Stimulated activated naive CD8-positive, alpha-beta T cell treated with anti-CD3 and anti-CD28 coated beads, Interleukin-15, Interleukin-2, amounts not matched to agents 100 U/mL and 50 U/mL, for 24 hours (primary cell): ENCODE data around the gene DYNLL2.
"Not testable (repeated sequence)": the region's sequence is repeated elsewhere in the genome, so short reads cannot be mapped to it uniquely, and the experiment has no call there.

Experiments
- ATAC-seq: fragments of 150-1000 bp; cut with Tn5 transposase; one replicate; pipeline ENCODE4 v1.10.0; 2021
- DNase-seq: peaks from one replicate; pipeline ENCODE4 v3.0.0; 2021

The DYNLL2 gene

DNA sequence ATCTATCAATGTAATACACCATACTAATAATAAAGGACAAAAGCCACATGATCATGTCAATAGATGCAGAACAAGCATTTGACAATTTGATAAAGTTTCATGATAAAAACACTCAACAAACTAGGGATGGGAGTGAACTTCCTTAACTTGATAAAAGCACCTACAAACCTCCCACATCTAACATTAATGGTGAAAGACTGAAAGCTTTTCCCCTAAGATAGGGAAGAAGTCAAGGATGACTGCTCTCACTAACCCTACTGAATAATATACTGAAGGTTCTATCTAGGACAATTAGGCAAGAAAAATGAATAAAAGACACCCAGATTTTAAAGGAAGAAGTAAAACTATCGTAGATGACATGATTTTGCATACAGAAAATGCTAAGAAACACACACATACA, 10.4 kb upstream of the DYNLL2 start:
- no peak for ATAC-seq
- no peak for DNase-seq

DNA sequence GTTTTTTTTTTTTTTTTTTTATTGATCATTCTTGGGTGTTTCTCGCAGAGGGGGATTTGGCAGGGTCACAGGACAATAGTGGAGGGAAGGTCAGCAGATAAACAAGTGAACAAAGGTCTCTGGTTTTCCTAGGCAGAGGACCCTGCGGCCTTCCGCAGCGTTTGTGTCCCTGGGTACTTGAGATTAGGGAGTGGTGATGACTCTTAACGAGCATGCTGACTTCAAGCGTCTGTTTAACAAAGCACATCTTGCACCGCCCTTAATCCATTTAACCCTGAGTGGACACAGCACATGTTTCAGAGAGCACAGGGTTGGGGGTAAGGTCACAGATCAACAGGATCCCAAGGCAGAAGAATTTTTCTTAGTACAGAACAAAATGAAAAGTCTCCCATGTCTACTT, 10.0 kb upstream of the DYNLL2 start:
- ATAC-seq, DNase-seq: not testable (repeated sequence)

DNA sequence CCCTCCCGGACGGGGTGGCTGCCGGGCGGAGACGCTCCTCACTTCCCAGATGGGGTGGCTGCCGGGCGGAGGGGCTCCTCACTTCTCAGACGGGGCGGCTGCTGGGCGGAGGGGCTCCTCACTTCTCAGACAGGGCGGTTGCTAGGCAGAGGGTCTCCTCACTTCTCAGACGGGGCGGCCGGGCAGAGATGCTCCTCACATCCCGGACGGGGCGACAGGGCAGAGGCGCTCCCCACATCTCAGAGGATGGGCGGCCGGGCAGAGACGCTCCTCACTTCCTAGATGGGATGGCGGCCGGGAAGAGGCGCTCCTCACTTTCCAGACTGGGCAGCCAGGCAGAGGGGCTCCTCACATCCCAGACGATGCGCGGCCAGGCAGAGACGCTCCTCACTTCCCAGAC, 8.8 kb upstream of the DYNLL2 start:
- not testable (repeated sequence) for ATAC-seq, DNase-seq

DNA sequence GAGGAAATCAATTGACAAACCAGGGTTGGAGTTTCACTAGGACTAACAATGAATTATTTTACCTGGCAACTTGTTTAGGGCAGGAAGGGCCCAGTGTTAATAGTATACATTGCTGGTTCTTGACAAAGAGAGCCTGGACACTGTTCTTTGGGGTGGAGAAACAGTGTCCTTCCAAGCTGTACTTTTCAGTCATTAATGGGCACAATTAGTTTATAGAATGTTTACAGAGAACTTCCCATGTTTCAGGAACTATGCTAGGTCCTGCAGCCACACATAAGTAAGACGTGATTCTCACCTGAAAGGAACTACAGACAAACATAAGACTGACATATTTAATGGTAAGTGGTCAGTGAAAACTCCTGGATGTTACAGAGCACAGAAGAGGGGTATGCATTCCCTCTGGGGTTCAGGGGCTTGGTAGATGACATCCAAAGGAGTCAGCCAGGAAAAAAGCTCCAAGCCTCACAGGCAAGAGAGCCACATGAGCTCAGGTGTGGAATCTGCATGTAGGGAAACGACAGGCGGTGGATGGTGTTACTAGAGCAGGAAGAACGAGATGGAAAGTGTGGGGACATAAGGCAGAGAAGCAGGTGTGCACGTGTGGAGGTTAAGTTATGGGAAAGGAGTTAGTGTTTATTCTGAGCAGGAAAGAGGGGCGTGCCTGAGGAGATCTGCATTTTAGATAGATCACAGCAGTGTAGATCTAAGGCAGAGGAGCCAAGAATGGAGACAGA, 3.8 kb upstream of the DYNLL2 start:
- no peak for ATAC-seq
- no peak for DNase-seq

DNA sequence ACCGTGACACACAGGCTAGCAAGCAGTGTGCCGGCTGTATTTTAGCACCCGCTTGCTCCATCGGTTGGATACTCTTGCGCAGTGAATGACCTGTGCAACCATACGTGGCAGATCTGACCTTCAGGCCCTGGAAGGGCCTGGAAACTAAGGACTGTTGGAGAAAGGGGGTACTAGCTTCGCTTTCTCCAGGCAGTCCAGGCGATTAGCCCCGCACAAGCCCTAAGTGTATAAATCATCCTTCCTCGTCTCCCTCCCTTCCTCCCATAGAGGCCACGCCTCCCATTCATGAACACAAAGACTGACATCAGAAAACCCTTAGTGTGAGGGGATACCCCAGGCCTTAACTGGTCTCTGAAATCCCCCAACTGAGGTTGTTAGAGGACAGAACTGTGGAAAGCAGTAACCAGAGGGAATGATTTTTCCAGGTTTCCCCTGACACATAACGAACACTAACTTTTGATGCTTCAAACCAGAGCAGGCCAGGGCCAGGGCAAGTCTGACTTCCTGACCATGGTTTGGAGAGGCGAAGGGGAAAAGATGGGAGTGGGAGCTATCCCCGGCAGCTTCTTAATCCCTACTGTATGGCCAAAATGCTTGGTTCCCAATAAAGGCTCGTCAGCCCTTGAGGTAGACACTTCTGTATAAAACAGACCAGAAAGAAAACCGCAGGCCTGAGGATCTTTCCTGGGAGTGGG, 1.4 kb upstream of the DYNLL2 start:
- DNase-seq: no peak
- ATAC-seq: no peak

DNA sequence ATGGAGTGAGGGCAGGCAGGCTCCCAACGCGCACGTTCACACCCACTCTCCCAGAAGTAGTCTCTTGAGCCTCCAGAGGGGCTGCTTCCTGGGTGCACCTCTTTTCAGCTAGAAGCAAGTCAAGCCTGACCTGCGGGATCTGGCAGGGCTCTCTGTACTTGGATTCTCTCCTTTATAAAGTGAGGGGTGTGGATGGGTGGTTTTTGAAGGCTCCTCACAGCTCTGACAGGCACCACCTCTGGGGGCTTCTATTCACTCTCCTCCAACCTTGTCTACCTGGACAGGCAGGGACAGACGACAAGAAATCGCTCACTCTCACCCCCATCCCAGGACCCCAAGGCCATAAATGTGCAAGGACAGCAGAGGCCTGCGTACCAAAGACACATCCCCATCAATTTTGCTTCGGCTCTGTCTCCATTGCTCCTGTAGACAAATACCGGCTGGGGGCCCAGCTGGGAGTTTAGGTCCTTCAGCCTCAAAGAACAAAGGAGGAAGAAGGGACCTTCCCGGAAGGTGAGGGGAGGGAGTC, 814 bp upstream of the DYNLL2 start:
- ATAC-seq (no peak), DNase-seq (no peak)

DNA sequence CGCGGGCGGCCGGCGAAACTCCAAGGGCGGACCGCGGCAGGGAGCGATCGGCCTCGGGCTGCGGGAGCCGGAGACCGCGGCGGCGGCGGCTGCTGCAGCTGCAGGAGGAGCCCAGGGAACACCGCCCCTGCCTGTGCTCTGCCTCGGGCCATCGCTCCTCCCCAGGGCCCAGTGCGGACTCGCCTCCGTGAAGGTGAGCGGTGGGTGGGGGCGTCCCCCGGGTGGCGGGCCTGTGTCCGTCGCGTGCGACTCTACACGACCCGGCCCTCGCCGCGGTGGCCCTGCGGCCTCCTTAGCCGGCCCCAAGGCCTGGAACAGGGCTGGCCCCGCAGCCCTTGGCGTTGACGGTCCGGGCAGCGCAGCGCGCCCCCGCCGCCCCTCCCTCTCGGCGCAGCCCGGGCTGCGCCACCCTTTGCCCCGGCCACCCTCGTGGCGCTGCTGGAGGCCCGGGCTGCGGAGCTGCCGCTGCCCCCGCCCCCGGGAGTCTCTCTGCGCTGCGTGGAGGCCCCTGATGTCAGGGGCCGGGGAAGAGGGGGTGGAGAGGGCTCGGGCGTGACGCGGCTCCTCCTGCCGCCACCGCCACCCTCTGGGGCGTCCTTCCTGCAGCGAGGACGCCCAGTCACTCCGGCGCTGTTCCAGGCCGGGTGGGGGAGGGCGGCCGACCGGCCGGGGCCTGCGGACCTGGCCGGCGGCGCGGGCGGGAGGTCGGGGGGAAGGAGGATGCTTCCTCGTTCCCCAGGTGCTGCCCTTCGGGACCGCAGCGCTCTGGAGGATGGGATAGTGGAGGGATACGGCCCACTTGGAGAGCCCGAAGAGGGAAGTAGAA, 485 bp downstream of the DYNLL2 start:
- peak; percentile 62 for ATAC-seq

DNA sequence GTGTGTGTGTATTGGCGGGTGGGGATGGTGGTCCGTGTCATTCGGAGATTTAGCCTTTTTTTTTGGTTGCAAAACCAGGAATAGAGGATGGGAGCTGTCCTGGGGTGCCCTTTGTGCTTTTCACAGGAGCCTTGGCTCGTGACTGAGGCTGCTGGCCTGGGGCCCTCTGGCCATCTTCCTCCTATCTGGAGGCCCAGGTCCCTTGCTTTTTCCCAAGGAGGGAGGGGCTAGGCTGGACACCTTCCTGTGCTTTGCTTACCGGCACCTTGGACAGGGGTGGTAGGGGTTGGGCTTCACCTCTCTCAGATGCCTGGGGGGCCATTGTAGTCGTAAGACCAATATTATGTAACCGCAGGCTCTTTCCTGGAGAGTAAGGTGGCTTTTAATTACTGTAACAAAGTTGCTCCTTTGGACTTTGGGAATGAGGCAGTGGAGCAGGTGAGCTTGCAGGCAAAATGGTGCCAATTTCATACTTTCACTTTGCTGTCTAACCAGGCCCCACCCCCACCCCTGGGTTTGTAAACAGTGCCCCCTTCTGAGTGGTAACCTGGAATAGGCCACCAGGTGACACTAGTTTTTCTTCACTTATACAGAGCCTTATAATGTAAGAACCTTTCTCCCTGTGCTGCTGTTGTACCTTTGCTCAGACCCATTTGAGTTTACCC, 1.2 kb downstream of the DYNLL2 start:
- ATAC-seq (no peak), DNase-seq (peak; percentile 41)

More for the DNA sequence above, 485 bp downstream of the DYNLL2 start:
- peak; percentile 73 for DNase-seq

DNA sequence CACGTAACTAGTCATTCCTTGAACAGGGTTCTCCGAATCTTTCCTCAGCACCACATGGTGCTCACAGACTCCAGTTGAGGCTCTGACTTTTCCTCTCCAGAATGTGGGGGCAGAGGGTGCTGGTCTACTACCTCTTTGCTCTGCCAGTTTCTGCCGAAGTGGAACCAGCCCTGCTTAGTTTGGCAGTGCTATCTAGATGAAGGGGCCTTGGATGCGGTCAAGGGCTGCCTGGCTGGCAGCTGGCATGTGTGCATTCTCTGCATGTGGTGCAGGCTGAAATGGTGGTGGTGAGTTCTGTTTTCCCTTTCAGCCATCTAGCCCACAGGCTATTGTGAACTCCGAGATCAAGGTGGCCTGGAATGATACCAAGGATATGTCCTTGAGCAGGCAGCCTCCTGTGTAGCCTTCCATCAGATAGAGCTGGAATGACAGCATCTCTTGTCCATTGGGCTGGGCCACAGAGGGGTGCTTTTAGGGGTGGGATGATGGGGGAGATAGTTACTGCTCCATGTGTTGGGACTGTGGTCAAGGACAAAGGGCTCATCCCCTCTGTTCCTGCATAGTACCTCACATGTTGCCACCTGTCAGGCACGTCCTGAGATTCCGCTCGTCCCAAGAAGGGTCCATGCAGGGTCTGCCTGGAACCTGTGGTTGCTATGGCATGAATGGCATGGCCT, 2.0 kb downstream of the DYNLL2 start:
- ATAC-seq (no peak), DNase-seq (no peak)

DNA sequence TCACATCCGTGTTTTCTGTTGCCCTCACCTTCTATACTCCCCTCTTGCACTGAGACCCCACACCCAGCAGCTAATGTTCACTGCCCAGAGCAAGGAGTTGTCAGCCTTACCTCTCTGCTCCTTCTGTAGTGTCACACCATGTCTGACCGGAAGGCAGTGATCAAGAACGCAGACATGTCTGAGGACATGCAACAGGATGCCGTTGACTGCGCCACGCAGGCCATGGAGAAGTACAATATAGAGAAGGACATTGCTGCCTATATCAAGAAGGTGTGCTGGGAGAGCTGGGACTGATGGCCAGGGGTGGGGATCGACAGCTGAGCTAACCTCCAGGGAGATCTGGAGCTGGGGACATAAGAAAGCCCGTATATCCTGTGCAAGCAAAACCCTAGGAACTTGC, 3.7 kb downstream of the DYNLL2 start:
- no peak for DNase-seq
- no peak for ATAC-seq

DNA sequence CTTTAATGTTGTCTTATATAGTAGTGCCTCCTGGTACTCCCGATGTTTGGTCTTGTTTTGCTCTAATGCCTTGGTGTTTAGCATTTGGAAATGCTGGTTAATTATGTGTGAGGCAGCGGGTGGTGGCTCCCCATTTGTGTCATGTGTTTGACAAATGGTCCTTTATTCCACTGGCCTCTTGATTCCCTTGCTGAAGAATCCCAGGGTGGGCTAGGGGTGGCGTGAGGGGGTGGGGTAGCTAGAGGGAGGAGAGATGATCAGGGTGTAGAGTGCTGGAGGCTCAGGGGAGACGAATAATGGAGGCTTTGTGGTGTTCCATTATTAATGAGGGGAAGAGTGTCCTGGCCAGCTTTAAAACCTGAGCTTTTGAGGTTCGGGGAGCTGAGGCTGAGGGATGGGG, 5.4 kb downstream of the DYNLL2 start:
- ATAC-seq (no peak), DNase-seq (no peak)

DNA sequence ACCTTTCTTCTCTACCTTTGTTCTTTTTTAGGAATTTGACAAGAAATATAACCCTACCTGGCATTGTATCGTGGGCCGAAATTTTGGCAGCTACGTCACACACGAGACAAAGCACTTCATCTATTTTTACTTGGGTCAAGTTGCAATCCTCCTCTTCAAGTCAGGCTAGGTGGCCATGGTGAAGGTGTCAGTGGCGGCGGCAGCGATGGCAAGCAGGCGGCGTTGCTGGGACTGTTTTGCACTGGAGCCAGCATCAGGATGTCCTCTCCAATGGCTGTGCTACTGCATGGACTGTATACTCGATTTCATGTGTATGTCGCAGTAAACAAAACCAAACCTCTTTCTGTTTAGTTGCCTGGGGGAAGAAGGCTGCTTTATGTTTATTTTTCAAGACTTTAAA, 5.9 kb downstream of the DYNLL2 start:
- ATAC-seq: no peak
- no peak for DNase-seq

DNA sequence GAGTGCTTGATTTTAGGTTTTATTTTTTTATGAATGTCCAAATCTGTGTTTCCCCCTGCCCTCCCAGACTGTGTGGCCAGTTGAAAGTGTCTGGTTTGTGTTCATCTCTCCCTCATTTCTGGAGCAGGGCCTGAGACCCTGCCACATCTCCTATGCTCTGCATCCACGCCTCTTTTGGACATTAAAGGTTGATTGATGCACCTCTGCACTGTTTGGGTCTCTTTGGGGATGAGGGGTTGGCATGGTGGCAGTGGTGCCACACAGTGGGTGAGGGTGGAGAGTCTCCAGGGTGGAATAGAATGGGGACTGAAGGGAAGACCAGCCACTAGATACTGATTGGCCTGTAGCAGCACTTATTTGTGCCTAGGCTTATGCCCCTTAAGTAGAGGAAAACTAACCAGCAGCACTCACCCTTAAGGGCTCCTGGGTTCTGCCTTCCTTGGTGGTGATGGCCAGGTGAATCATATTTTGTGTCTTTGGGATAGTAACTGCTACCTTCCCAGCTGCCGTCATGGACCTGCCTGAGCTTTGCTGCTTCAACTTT, 7.9 kb downstream of the DYNLL2 start:
- DNase-seq: no peak
- ATAC-seq: no peak

DNA sequence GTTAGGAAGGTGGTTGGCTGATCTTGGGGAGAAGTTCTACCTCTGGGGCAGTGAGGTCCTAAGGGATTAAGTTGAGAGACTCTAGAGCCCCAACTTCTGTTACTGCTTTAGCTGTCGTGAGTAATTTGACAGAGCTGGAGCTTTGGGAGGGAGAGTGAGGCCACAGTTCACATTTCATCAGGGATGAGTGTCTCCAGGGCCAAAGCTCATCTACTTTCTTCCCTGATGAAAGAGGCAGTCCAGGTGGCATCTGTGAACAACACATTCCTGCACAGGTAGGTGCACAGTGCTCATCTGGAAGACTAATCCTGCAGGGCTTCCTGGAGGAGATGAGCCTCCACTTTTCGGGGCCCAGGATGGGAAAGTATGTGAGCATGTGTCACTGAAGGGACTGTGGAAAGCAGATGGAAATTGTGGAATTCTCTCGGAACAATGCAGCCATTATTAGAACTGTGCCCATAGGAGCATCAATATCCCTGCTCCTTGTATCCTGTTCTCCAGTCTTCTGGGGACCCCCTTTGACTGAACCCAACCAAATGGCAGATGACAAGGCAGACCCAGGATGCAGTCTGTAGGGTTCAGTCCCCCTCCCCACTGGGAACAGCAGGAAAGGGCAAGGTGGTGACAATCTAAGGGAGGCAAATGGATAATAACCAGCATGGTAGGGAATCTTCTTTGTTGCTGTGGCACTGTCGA, 9.0 kb downstream of the DYNLL2 start:
- DNase-seq (no peak), ATAC-seq (no peak)

DNA sequence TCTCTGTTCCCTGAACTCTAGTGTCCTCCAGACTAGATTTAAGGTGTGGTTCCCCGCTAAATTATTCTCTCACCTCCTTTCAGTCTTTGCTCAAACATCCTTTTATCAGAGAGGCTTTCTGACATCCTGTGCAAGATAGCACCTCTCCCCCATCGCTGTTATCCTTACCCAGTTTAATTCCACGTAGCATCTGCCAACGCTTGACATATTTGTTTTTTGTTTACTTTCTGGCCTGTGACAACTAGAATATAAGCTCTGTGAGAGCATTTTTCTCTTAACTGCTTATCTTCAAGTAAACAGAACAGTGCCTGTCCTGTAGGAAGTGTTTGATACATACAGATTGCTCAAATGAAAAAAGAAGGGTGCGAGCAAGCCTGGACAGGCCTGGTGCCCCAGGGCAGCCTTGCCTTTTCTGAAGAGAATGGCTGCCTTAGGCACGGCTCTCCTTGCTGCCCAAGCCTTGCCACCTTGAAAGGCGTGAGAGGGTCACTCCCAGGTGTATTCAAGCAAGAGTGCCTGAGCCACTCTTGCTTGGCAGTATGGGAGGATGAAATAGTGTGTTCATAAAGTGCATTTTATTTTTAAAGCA, 9.7 kb downstream of the DYNLL2 start:
- DNase-seq: no peak
- no peak for ATAC-seq

DNA sequence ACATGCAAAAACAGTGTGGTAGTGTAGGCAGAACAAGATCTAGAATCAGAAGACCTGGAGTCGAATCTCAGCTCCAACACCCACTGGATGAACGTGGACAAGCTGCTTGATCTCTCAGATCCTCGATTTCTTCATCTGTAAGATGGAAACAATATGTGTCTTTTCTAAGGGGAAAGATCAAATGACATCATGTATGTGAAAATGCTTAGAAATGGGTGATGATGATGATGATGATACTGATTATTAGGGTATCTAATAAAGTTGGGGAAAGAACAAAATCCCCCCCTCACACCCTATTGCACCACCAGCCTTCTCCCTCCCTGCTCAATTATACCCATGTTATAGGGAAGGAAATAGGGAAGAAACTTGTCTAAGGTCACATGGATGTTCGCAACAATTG, 10.9 kb downstream of the DYNLL2 start:
- ATAC-seq (no peak), DNase-seq (no peak)

DNA sequence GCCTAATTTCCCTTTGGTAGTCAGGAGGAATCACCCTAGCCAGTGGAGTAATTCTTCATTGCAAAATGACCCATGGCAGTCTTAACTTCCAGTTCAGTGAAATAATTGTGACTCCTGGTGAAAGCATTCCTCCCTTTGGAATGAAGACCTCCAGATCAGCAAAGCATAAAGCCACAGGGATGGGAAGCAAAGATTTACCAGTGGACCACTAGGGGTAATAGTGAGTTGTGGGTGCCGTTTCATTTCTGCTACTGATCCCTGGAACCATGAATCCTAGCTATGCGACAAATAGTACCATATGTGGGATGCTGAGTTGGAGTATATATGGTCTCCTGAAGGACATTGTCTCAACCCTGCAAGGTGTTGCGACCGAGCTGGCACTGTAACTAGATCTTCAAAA, 13.7 kb downstream of the DYNLL2 start:
- DNase-seq (no peak), ATAC-seq (no peak)

DNA sequence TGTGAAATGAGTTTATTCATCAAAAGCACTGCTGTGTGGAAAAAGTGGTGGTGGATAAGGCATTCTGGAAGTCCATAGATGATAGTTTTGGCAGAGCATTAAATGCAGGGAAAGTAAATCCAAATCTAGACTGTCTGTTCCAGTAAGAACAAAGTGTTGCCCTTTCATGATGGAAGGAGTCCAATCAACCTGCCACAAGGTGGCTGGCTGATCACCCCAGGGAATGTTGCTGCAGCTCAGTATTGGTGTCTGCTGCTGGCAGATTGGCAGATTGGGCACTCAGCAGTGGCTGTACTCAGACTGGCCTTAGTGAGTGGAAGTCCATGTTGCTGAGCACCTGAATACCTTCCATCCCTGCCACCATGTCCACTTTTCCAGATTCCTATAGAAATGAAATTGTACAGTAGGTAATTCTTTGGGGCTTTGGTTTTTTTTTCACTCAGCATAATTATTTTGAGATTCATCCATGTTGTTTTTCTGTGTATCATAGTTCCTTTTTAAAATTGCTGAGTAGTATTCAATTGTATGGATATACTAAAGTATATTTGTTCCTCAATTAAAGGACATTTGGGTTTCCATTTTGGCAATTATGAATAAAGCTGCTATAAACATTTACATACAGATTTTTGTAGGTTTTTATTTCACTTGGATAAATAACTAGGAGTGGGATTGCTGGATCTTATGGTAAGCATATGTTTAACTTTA, 14.3 kb downstream of the DYNLL2 start:
- ATAC-seq: no peak

DNA sequence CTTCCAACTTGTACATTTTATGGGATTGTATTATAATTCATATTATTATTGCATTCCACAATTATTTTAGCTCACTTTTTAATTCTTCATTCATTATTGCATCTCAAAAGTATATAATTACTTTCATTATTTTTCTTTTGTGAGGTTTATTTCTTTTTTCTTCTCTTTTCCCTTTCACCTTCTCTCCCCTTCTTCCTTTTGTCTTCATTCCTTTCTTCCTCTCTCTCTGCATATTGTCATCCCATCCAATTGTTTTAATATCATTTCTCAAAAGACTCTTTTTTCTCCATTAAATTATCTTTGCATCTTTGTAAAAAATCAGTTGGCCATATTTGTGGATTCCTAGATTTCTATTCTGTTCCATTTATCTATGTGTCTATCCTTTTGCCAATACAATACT, 17.3 kb downstream of the DYNLL2 start:
- DNase-seq (no peak), ATAC-seq (no peak)

More for the DNA sequence above, 14.3 kb downstream of the DYNLL2 start:
- DNase-seq: no peak

DNA sequence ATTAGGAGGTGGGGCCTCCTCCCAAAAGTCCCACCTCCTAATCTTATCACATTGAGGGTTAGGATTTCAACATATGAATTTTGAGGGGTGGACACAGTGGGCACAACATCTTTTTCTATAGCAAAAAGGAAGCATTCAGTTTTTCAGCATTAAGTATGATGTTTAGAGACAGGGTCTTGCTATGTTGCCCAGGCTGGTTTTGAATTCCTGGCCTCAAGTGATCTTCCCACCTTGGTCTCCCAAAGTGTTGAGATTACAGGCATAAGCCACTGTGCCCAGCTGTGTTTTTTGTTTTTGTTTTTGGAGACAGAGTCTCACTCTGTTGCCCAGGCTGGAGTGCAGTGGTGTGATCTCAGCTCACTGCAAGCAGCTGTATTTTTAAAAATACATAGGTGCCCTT, 18.7 kb downstream of the DYNLL2 start:
- not testable (repeated sequence) for ATAC-seq

More for the DNA sequence above, 18.7 kb downstream of the DYNLL2 start:
- not testable (repeated sequence) for DNase-seq
